ENCODE data around the gene RNF181.

- TF ChIP-seq POLR2A (IDR thresholded peaks at IDR 0.05) (no peak), CTCF (IDR thresholded peaks at IDR 0.05) (no peak)
Measured at GRCh38 chr2:85596486-85597143, 1.1 kb downstream of the RNF181 start.

All from testis (tissue), 2 donors.